Osteoblast (primary cell): ENCODE results near the gene GCGR. TPM values are rescaled to one million over a fixed set of nuclear protein-coding genes. Genes with fewer than 3 reads are reported as not detected.

ENCODE experiments used
- DNase-seq: peaks from one replicate; pipeline ENCODE4 v3.0.0; 2011; ENCODE audit warnings: low spot score, mixed read lengths; ENCODE audit not compliant: insufficient read length; ENCODE audit errors: missing footprints
- H2AFZ ChIP-seq: 2 replicates; pipeline ENCODE4 v1.6.0; 2011; ENCODE audit warnings: mild to moderate bottlenecking, low read length
- H3K27ac ChIP-seq: 2 replicates; pipeline ENCODE4 v1.5.1; 2011; ENCODE audit warnings: mild to moderate bottlenecking, low read depth, low read length, moderate library complexity
- H3K27me3 ChIP-seq: 2 replicates; pipeline ENCODE4 v1.6.0; 2012; ENCODE audit warnings: mild to moderate bottlenecking, control low read depth, inconsistent platforms, low read length, moderate library complexity; ENCODE audit not compliant: insufficient read depth
- H3K36me3 ChIP-seq: 2 replicates; pipeline ENCODE4 v1.5.1; 2011; ENCODE audit warnings: mild to moderate bottlenecking, low read length, control low read depth, moderate library complexity; ENCODE audit not compliant: insufficient read depth
- H3K4me1 ChIP-seq: 2 replicates; pipeline ENCODE4 v1.5.1; 2011; ENCODE audit warnings: mild to moderate bottlenecking, low read length, control low read depth, moderate library complexity; ENCODE audit not compliant: insufficient read depth
- H3K4me2 ChIP-seq: 2 replicates; pipeline ENCODE4 v1.6.0; 2011; ENCODE audit warnings: mild to moderate bottlenecking, low read length; ENCODE audit not compliant: insufficient read depth
- H3K4me3 ChIP-seq: fragments of 200-600 bp; sonication (generic); 3 replicates; pipeline ENCODE4 v1.5.1; 2012; ENCODE audit warnings: mild to moderate bottlenecking, low read length, inconsistent platforms; ENCODE audit not compliant: insufficient read depth
- H3K79me2 ChIP-seq: 2 replicates; pipeline ENCODE4 v1.6.0; 2012; ENCODE audit warnings: mild to moderate bottlenecking, low read length, control low read depth, inconsistent platforms; ENCODE audit not compliant: insufficient read depth
- H3K9me3 ChIP-seq: 2 replicates; pipeline ENCODE4 v1.5.1; 2011; ENCODE audit warnings: low read depth, low read length, control low read depth
- H4K20me1 ChIP-seq: 2 replicates; pipeline ENCODE4 v1.6.0; 2012; ENCODE audit warnings: mild to moderate bottlenecking, low read length, control low read depth; ENCODE audit not compliant: insufficient read depth
- total RNA-seq: library from RNA; depleted of rRNA; stranded (reverse); fragments of >200 nt; gene quantifications from 2 replicates; pipeline ENCODE4 v1.2.3, GENCODE V29; 2012
- TF ChIP-seq, protein P1 (sequence below): IDR thresholded peaks from 2 replicates; pipeline ENCODE4 v1.5.1; 2011; ENCODE audit warnings: mild to moderate bottlenecking, low read depth, low read length, moderate library complexity; ENCODE audit errors: extremely low read depth

The GCGR gene
- total RNA-seq, 1 donor = under 0.01 TPM

DNA sequence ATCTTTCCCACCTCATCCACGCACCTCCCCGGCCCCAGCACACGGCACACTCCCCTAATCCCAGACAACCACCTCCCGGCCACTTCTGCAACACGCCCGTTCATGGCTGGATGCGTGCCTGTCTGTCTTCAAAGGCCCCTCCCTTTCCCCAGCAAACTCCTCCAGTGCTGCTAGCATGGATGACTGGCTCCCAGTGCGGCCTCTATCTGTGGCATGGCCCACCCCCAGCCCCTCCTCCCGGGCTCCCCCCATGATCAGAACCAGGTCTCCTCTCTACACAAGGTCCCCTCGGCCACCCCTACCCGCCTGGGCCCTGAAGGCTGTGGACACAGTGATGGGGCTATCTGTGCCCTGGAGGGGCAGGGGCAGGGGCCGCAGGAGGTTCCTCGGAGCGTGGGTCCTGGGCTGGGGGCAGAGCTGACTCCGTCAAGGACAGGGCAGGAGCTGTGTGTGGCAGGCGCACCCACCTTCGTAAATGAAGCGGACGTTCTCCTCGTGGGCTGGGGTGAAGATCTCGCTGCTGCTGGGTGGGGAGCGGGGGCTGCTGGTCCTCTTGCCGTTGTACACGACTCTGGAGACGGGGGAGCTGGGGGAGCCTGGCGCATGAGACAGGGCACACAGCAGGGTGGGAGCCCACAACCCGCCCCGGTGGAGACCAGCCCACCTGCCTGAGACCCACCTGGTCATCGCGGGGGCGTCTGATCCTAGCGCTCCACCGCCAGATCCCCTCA is 20.0 kb downstream of the GCGR start:
- H3K4me3 ChIP-seq = no peak overlapping the region
- peaks cover 36% of the 10 kb centered on the region for H3K79me2 ChIP-seq
- no peak for DNase-seq
- TF ChIP-seq, protein P1, sequence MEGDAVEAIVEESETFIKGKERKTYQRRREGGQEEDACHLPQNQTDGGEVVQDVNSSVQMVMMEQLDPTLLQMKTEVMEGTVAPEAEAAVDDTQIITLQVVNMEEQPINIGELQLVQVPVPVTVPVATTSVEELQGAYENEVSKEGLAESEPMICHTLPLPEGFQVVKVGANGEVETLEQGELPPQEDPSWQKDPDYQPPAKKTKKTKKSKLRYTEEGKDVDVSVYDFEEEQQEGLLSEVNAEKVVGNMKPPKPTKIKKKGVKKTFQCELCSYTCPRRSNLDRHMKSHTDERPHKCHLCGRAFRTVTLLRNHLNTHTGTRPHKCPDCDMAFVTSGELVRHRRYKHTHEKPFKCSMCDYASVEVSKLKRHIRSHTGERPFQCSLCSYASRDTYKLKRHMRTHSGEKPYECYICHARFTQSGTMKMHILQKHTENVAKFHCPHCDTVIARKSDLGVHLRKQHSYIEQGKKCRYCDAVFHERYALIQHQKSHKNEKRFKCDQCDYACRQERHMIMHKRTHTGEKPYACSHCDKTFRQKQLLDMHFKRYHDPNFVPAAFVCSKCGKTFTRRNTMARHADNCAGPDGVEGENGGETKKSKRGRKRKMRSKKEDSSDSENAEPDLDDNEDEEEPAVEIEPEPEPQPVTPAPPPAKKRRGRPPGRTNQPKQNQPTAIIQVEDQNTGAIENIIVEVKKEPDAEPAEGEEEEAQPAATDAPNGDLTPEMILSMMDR = no peak
- H3K4me1 ChIP-seq = no peaks in the 10 kb centered on the region
- H3K36me3 ChIP-seq = peaks cover 5% of the 10 kb centered on the region
- no peak overlapping the region for H3K27ac ChIP-seq
- H3K27me3 ChIP-seq = no peaks in the 10 kb centered on the region
- peaks cover 43% of the 10 kb centered on the region for H4K20me1 ChIP-seq
- H2AFZ ChIP-seq = no peak overlapping the region
- no peaks in the 10 kb centered on the region for H3K9me3 ChIP-seq
- no peak overlapping the region for H3K4me2 ChIP-seq

GRCh38 chr17:81824595-81824994 is 20.6 kb downstream of the GCGR start:
- TF ChIP-seq, protein P1 = no peak
- H3K36me3 ChIP-seq = peaks cover 5% of the 10 kb centered on the region
- DNase-seq = no peak

GRCh38 chr17:81825841-81826466 is 22.0 kb downstream of the GCGR start:
- Histone ChIP-seq H3K4me3 (no peak overlapping the region), H3K4me2 (no peak overlapping the region), H3K36me3 (peaks cover 5% of the 10 kb centered on the region), H3K9me3 (no peaks in the 10 kb centered on the region), H3K27me3 (no peaks in the 10 kb centered on the region), H3K79me2 (peaks cover 53% of the 10 kb centered on the region), H2AFZ (no peak overlapping the region), H3K4me1 (no peaks in the 10 kb centered on the region), H3K27ac (no peak overlapping the region), H4K20me1 (peaks cover 54% of the 10 kb centered on the region)
- no peak for DNase-seq
- TF ChIP-seq, protein P1 = no peak

More at GRCh38 chr17:81824595-81824994, 20.6 kb downstream of the GCGR start:
- H3K79me2 ChIP-seq = peaks cover 42% of the 10 kb centered on the region
- H3K27ac ChIP-seq = no peak overlapping the region
- H4K20me1 ChIP-seq = peaks cover 47% of the 10 kb centered on the region
- H3K4me2 ChIP-seq = no peak overlapping the region
- H2AFZ ChIP-seq = no peak overlapping the region
- H3K9me3 ChIP-seq = no peaks in the 10 kb centered on the region
- H3K4me1 ChIP-seq = no peaks in the 10 kb centered on the region
- no peaks in the 10 kb centered on the region for H3K27me3 ChIP-seq
- H3K4me3 ChIP-seq = no peak overlapping the region

GRCh38 chr17:81828656-81829055 is 24.7 kb downstream of the GCGR start:
- H3K4me3 ChIP-seq = no peak overlapping the region
- no peaks in the 10 kb centered on the region for H3K27me3 ChIP-seq
- peaks cover 49% of the 10 kb centered on the region for H4K20me1 ChIP-seq
- no peak overlapping the region for H3K27ac ChIP-seq
- no peak overlapping the region for H3K4me2 ChIP-seq
- H2AFZ ChIP-seq = no peak overlapping the region
- H3K36me3 ChIP-seq = no peaks in the 10 kb centered on the region
- no peaks in the 10 kb centered on the region for H3K9me3 ChIP-seq
- TF ChIP-seq, protein P1 = no peak
- peaks cover 75% of the 10 kb centered on the region for H3K79me2 ChIP-seq
- H3K4me1 ChIP-seq = peaks cover 16% of the 10 kb centered on the region
- no peak for DNase-seq
